ENCODE measurements around the gene ATP5F1B.

DNA sequence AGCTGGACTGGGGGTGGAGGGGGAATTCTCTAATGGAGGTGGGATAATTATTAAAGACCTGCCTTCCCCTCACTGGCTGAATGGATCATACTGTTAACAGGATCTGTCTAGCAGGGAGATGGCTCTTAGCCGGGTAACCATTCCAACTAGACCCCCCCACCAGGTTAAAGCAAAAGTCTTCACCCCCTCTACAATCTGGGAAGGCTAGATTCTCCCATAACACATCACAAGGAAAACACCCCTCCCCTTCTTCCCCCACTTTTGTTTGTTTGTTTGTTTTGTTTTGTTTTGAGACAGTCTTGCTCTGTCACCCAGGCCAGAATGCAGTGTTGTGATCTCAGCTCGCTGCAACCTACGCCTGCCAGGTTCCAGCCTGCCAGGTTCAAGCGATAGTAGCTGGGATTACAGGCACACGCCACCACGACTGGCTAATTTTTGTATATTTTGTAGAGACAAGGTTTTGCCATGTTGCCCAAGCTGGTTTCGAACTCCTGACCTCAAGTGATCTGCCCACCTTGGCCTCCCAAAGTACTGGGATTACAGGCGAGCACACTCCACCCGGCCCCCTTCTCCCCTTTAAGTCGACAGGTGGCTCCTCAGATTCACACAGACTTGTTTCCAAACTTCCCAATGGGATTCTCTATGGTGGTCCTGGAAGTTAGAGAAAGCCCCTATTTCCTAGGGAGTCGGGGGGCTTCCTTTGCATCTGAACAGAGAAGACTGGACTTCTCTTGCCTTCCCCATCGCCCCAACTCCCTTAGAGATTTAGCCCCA is 12.1 kb downstream of the ATP5F1B start:
- no peak for TF ChIP-seq CTCF (IDR thresholded peaks at IDR 0.05 in 2 of 3, conservative IDR thresholded peaks at IDR 0.05 in 1 of 3; ENCODE audit: borderline replicate concordance in 1 of 3, insufficient read depth in 1 of 3, low read depth in 2 of 3, low read length in 2 of 3)
- no peak for TF ChIP-seq CEBPB (IDR thresholded peaks at IDR 0.05; ENCODE audit: low read depth)
- TF ChIP-seq ATF3 (IDR thresholded peaks at IDR 0.05), result no peak
- no peak for TF ChIP-seq EZH2phosphoT487 (IDR thresholded peaks at IDR 0.05; ENCODE audit: borderline replicate concordance)
- TF ChIP-seq SIN3A (IDR thresholded peaks at IDR 0.05; ENCODE audit: low read depth), result no peak

All from HCT116 (cell line).